ENCODE results near the gene ARAP1.

- no peak for TF ChIP-seq CTCF (IDR thresholded peaks at IDR 0.05)
- no peak for TF ChIP-seq POLR2A (IDR thresholded peaks at IDR 0.05)
Observed at GRCh38 chr11:72741429-72741833, 10.8 kb downstream of the ARAP1 start.

Measured in Peyer's patch (tissue), 4 donors.